Measurements from ENCODE around the gene DNAI4.
"Not testable (repeated sequence)": the region's sequence is repeated elsewhere in the genome, so short reads cannot be mapped to it uniquely, and the experiment has no call there.

Gene DNAI4

GRCh38 chr1:66831529-66832239, 93.0 kb downstream of the DNAI4 start:
- no peak for DNase-seq

DNA sequence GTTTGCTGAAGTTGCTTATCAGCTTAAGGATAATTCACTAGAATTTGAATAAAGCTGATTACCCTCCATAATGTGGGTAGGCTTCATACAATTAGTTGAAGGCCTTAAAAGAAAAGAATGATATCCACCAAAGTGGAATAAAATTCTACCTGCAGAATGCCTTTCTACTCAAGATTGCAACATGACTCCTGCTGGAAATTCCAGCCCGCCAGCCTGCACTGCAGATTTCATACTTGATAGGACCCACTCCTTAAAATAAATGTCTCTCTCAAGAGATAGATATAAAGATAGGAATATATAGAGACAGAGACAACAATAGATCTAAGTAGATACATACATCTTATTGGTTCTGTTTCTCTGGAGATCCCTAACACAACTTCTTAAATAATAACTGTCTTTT, 99.9 kb downstream of the DNAI4 start:
- no peak for DNase-seq

GRCh38 chr1:66809736-66810326, 114.8 kb downstream of the DNAI4 start:
- DNase-seq = no peak

DNA sequence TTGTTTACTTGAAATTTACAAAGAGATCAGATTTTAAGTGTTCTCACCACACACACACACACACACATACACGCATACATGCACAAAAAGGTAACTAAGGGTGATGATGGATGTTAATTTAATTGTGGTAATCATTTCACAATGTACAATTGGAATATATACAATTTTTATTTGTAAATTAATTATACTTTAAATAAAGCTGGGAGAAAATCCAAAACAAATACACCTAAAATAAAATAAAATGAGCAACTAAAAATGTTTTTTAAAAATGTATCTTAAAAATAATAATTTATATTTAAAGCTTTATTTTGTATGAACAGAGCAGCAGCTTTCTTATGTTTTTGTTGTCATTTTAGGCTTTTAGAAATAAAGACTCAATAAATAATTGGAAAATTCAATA, 115.4 kb downstream of the DNAI4 start:
- DNase-seq = no peak

- DNase-seq = not testable (repeated sequence)
Measured at GRCh38 chr1:66795839-66796238, 128.8 kb downstream of the DNAI4 start.

- no peak for DNase-seq
Measured at GRCh38 chr1:66791621-66792610, 132.7 kb downstream of the DNAI4 start.

DNA sequence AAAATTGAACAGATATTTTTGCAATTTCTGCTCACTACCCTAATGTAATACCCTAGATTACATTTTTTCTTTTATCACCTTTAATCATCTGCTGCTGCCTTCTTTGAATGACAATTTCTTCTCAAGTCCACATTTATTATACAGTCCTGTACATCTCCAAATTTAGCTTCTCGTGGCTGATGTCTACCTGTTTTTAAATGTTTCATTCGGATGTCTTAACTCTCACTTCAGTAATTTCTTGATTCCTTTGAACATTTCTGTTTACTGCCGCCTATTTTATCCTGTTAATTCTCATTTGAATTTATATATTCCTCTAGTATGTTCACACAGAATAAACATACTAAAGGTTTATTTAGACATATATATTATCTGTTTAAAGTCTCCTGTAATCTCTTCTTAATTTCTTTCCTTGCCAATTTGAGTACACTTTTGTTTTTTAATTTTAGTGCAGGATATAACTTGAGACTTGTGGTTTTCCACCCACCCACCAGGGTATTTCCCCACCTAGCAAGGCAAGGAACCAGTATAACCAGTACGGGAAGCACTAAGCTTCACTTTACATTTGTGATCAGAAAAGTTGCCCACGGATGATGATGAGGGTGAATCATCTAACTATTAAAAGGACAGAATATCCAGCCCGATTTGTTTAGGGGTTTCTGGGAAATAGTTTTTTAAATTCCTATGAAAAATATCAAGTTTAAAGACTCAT, 136.3 kb downstream of the DNAI4 start:
- peak; percentile 38 for DNase-seq

GRCh38 chr1:66787641-66788040, 137.0 kb downstream of the DNAI4 start:
- DNase-seq = no peak

DNA sequence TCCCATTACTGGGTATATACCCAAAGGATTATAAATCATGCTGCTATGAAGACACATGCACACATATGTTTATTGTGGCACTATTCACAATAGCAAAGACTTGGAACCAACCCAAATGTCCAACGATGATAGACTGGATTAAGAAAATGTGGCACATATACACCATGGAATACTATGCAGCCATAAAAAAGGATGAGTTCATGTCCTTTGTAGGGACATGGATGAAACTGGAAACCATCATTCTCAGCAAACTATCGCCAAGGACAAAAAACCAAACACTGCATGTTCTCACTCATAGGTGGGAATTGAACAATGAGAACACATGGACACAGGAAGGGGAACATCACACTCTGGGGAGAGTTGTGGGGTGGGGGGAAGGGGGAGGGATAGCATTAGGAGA, 138.9 kb downstream of the DNAI4 start:
- not testable (repeated sequence) for DNase-seq

- DNase-seq = no peak
Measured at GRCh38 chr1:66779475-66780078, 145.1 kb downstream of the DNAI4 start.

- no peak for DNase-seq
Measured at GRCh38 chr1:66778969-66779368, 145.7 kb downstream of the DNAI4 start.

- no peak for DNase-seq
Measured at GRCh38 chr1:66778266-66778665, 146.4 kb downstream of the DNAI4 start.

DNA sequence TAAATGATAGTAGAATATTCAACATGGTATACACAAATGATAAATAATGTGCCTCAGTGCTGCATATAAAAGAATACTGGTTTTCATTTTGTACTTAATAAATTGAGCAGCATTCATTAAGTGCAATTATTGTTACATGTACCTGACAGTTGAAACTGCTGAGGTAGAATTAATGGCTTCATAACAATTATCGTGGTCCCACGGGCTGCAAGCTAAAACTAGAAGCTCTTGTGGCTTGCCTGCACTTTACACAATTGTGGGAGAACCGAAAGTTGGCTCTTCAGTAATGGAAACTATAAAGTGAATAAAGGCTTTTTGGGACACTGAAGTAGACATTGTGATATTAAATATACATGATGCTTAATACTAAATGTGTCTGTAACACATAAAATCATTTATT, 146.8 kb downstream of the DNAI4 start:
- DNase-seq = no peak

GRCh38 chr1:66775646-66776045, 149.0 kb downstream of the DNAI4 start:
- no peak for DNase-seq

DNA sequence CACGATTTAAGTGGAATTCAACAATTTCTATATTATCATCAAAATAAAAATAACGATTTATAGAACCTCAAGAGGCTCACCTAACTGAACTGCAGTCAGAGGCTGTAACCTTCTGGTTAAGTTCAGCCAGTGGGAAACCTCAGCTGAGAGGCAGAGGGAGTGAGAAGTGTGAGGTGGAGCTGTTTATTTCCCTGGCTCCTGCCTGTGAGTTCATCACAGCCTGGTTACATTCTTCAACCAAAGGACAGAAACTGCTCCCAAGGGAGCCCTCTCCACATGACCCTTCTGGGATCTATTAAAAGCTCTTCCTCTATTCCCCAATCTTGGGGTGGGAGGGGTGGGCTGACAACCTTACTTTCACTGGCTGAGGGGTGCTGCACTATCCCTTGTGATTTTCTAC, 150.2 kb downstream of the DNAI4 start:
- no peak for DNase-seq

DNA sequence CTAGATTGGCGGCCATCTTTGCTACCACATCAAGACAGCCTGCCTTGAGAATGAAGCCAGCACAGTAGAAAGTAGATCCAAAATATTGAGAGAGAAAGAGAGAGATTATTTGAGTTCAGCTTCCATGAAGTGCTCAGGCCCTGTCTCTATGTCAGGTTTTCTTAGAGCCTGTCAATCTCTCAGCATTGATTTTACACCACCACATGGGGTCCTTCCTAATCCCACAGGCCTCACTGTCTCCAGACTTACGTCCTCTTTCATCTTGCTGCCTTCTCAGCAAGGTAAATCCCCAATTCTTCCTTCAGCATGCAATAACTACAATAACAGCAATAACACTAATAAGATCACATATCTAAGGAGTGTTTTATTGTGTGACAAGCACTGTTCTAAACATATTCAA, 151.4 kb downstream of the DNAI4 start:
- no peak for DNase-seq

- no peak for DNase-seq
Measured at GRCh38 chr1:66770694-66771093, 154.0 kb downstream of the DNAI4 start.

DNA sequence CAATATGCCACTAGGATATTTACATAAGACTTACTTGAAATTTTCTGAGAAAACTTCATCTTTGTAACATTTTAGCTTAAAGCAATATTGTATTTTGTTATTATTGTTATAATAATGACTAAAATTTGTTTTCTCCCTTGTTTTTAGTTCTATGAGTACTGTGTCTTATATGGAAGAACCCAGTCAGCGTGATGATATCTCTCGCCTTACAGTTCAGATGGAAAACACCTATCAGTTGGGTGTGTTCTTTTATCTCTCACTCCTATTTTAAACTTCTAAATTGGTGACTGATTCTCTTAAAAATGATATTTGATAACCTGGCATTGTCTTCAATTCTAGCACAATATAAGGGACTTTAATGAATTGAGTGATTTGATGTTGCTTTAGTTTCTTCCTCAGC, 154.4 kb downstream of the DNAI4 start:
- no peak for DNase-seq

DNA sequence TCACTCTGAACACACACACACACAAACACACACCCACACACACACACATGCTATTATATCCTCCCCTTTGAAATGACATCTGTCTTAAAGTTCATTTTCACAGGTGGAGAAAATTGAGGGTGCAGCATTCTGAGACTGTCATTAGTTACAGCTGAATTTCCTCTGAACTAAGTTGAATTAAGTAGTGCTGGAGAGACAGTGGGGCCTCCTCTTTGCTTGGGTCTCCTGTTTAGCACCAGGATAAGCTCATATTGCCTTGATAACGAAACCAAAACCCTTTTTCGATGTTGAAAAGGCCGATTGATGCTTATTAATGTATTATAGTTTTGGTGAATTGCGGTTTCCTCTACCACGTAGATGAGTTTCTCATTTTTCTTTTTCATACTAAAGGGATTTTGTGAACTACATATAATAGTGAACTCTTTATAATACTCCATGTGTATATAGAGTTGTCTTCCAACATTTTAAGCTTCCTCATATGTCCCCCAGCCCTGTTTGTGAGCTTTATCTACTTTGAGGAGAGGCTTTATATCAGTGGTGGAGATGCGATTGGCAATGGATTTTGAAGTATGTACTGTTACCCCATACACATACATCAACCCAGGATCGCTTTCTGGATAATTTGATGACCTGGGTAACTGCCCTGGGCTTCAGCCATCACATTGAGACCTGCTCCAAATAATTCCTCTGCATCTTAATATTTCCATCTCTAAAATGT, 155.0 kb downstream of the DNAI4 start:
- DNase-seq = no peak

DNA sequence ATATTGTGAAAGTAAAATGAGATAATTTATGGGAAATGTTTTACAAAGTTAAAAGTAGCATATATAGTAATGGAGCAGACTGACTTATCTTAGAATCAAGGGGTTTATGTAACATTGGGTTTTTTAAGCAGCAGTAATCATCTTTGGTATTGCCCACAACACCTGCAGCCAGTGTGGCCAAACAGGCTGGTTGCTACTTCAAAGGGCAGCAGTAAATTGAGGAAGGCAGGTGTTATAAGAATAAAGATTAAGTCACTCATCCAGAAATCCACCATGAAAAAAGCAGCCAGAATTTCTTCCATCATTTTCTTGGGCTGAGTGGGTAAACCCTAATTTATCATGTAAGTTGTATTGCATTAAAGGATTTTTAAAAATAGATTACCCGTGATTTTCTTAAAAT, 155.7 kb downstream of the DNAI4 start:
- no peak for DNase-seq

DNA sequence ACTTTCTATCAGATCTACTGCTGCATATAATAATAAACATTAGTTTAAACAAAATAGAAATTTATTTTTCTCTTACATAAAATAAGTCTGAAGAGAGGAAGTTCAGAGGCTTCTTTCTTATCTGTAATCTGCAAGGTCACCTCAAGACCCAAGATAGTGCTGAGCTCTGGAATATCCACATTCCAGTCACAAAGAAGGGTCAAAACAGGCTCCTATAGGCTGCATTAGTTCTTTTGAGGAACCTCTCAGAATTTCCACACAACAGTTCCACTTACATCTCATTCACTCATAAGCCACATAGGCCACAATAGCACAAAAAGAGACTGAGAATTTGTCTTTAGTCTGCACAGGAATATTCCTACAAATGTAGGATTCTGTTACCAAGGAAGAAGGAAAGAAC, 157.0 kb downstream of the DNAI4 start:
- DNase-seq = no peak

- DNase-seq = peak; percentile 30
Measured at GRCh38 chr1:66764994-66765578, 159.6 kb downstream of the DNAI4 start.

All from stimulated activated CD4-positive, alpha-beta T cell treated with anti-CD3 and anti-CD28 coated beads, Interleukin-12 subunit alpha, Interleukin-12 subunit beta, amount 100 ng/mL, for 4 hours (primary cell).